Measurements from ENCODE around the gene TSPAN18.

TSPAN18 gene

DNA sequence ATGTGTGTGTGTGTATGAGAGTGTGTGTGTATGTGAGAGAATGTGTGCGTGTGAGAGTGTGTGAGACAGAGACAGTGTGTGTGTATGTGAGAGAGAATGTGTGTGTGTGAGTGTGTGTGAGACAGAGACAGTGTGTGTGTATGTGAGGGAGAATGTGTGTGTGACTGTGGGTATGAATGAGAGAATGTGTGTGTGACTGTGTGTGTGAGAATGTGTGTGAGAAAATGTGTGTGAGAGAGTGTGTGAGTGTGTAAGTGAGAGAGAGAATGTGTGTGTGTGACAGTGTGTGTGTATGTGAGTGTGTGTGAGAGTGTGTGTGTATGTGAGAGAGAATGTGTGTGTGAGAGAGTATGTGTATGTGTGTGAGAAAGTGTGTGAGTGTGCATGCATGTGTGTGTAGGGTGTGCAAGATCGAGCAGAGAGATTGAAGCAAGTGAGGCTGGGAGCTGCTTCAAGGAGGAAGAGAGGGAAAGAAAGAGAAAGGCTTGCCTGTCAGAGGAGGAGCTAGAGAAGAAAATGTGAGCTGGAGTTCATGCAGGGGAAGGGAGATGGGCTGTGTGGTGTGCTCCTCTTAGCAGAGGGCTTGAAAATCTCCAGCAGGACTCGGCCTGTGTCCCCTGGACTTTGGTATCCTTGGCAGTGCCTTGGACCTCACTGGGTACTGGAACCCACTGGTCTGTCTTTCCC, 251.7 kb downstream of the TSPAN18 start:
- DNase-seq: no peak
- in situ Hi-C loops (cut with HindIII; ENCODE audit: low pct_ligation_motif_present, low sequenced_read_pairs): no loop called here
- no peaks in the 10 kb centered on the region for H3K36me3 ChIP-seq (replicated peaks)
- TF ChIP-seq, protein P1, sequence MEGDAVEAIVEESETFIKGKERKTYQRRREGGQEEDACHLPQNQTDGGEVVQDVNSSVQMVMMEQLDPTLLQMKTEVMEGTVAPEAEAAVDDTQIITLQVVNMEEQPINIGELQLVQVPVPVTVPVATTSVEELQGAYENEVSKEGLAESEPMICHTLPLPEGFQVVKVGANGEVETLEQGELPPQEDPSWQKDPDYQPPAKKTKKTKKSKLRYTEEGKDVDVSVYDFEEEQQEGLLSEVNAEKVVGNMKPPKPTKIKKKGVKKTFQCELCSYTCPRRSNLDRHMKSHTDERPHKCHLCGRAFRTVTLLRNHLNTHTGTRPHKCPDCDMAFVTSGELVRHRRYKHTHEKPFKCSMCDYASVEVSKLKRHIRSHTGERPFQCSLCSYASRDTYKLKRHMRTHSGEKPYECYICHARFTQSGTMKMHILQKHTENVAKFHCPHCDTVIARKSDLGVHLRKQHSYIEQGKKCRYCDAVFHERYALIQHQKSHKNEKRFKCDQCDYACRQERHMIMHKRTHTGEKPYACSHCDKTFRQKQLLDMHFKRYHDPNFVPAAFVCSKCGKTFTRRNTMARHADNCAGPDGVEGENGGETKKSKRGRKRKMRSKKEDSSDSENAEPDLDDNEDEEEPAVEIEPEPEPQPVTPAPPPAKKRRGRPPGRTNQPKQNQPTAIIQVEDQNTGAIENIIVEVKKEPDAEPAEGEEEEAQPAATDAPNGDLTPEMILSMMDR (IDR thresholded peaks at IDR 0.05; ENCODE audit: low read depth, low read length, missing control alignments): no peak
- no peaks in the 10 kb centered on the region for H3K27me3 ChIP-seq (replicated peaks)
- H3K4me3 ChIP-seq (ENCODE audit: low read depth, low read length): no peak overlapping the region
- H3K27ac ChIP-seq: no peak overlapping the region

DNA sequence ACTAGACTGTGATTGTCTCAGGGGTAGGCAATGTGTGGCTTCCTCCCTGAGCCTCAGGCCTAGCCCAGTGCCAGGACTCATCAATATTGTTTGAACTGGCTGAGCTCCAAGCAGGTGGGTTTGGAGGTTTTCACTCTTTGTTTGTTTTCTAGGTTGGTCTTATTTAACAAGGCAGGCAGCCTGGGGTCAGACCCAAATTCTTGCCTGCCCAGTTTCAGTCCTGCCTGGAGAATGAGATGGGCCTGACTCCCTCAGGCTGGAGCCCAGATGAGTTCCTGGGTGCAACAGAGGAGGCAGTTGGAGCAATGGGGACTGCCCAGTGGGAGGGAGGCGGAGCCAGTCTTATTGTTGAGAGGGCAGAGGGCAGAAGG, 252.2 kb downstream of the TSPAN18 start:
- H3K27ac ChIP-seq: no peak overlapping the region
- no peak for DNase-seq
- no peaks in the 10 kb centered on the region for H3K36me3 ChIP-seq (replicated peaks)
- in situ Hi-C loops (cut with HindIII; ENCODE audit: low pct_ligation_motif_present, low sequenced_read_pairs): no loop called here
- no peaks in the 10 kb centered on the region for H3K27me3 ChIP-seq (replicated peaks)
- TF ChIP-seq, protein P1 (IDR thresholded peaks at IDR 0.05; ENCODE audit: low read depth, low read length, missing control alignments): no peak
- H3K4me3 ChIP-seq (ENCODE audit: low read depth, low read length): no peak overlapping the region

DNA sequence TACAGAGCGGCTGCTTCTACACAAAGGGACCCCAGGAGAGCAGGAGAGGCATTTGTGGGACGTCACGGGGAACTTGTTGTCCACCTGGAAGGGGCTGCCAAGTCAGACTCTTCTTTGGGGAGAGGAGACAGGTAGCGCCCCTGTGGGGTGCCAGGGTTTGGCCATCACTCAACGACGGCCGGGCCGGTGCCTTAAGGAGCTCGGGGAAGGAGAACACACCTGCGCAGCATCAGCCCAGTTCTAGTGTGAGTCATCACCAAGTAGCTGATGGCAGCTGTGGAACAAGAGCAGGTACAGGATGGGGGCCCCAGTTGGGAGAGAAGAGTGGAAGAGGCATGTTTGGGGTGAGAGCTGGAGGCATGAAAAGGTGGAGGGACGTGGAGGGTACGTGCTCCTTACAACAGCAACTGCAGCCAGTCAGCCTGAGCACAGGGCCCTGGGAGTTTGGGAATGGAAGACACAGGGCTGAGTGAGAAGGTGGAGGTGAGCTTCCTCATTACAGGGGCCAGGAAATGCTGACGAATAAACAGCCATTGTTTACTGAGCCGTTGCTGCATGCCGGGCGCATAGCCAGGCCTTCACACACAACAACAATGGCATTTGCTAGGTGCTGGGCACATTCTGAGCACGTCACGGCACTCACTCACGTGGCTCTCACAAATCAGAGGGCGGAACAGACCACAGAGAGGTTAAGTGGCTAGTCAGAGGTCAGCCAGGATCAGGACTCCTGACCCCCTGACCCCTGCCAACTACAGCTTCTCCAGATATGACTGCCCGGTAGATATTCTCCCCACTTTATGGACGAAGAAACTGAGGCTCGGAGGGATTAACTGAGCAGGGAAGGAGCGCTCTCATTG, 253.0 kb downstream of the TSPAN18 start:
- TF ChIP-seq, protein P1 (IDR thresholded peaks at IDR 0.05; ENCODE audit: low read depth, low read length, missing control alignments): no peak
- no peaks in the 10 kb centered on the region for H3K36me3 ChIP-seq (replicated peaks)
- no peak for DNase-seq
- in situ Hi-C loops (cut with HindIII; ENCODE audit: low pct_ligation_motif_present, low sequenced_read_pairs): no loop called here
- H3K27ac ChIP-seq: no peak overlapping the region
- no peak overlapping the region for H3K4me3 ChIP-seq (ENCODE audit: low read depth, low read length)
- H3K27me3 ChIP-seq (replicated peaks): no peaks in the 10 kb centered on the region

DNA sequence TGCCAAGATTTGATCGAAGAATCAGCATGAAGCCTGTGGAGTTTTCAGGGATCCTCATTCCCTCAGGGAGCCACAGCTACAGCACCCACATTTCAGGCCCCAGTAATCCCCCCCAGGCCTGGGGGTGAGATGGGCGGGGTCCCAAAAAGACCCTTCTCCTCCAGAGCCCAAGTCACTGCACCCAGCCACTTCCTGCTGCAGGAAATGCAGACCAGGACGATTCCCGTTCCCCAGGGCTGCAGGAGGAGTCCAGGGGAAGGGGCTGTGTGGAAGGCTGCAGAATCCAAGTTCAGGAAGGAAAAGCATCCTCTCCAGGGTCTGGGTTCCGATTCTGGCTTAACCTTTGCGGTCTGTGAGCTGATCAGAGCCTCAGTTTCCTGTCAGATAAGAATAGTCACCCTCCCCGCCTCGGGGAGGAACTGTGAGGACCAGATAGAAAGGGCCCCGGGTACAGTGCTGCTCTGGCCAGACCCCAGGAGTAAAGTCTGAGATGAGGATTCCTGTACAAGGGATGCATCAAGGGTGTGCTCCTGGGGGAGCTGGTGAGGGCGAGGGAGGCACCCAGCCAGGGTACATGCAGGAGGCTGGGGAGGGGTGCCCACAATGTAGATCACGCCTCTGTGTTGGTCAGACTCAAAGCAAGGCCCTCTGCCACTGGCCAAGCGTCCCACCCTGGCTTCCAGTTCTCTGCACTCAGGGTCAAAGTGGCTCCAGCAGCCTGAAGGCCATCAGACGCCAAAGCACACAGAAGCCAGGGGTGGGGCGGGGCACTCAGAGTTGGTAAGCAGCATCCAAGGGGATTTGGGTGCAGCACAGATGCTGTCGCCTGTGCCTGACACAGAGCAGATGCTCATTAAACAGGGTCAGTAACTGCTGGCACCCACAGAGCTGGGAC, 254.0 kb downstream of the TSPAN18 start:
- no peak for DNase-seq
- TF ChIP-seq, protein P1 (IDR thresholded peaks at IDR 0.05; ENCODE audit: low read depth, low read length, missing control alignments): no peak
- Histone ChIP-seq H3K27ac (no peak overlapping the region), H3K36me3 (replicated peaks) (no peaks in the 10 kb centered on the region), H3K27me3 (replicated peaks) (no peaks in the 10 kb centered on the region), H3K4me3 (ENCODE audit: low read depth, low read length) (no peak overlapping the region)
- in situ Hi-C loops (cut with HindIII; ENCODE audit: low pct_ligation_motif_present, low sequenced_read_pairs): no loop called here

Data from brain microvascular endothelial cell (primary cell).